Prostate gland (tissue), 2 donors: ENCODE data around the gene KRT77. TPM values are rescaled to one million over a fixed set of nuclear protein-coding genes. Genes with fewer than 3 reads are reported as not detected.

Experiments used
- DNase-seq: peaks from one replicate; pipeline ENCODE4 v3.0.0-alpha.2; 2019; ENCODE audit warnings: low spot score
- H3K27ac ChIP-seq, 2 donors: fragments of 200-600 bp; sonication (generic); 2 replicates each; pipeline ENCODE4 v1.5.1; 2017 to 2019
- H3K27me3 ChIP-seq: fragments of 200-600 bp; sonication (generic); replicated peaks from 2 replicates; pipeline ENCODE4 v1.5.1; 2019; ENCODE audit not compliant: insufficient read depth
- H3K36me3 ChIP-seq, 2 donors: fragments of 200-600 bp; sonication (generic); 1 replicate in 1 of 2; 2 replicates in 1 of 2; pipeline versions ENCODE4 v1.5.1 to v1.8.1; 2017 to 2019
- H3K4me1 ChIP-seq: fragments of 200-600 bp; sonication (generic); replicated peaks from 2 replicates; pipeline ENCODE4 v1.5.1; 2019
- H3K4me3 ChIP-seq, 2 donors: fragments of 200-600 bp; sonication (generic); 2 replicates each; pipeline ENCODE4 v1.5.1; 2017 to 2019
- H3K9me3 ChIP-seq: fragments of 200-600 bp; sonication (generic); 2 replicates; pipeline ENCODE4 v1.5.1; 2017
- POLR2A ChIP-seq: fragments of 450-650 bp; IDR thresholded peaks from one replicate; pipeline ENCODE4 v1.6.1; 2016; ENCODE audit warnings: antibody characterized with exemption, mild to moderate bottlenecking
- POLR2AphosphoS5 ChIP-seq: sonication (generic); formaldehyde crosslinking; IDR thresholded peaks from one replicate; pipeline ENCODE4 v1.6.1; 2017; ENCODE audit warnings: antibody characterized with exemption
- WGBS: methylation state at CpG from one replicate; pipeline ENCODE4 v1.1.5; 2018; 5-methylcytosine and 5-hydroxymethylcytosine counted together
- intact Hi-C: fragments of 100-400 bp; cut with DNase I; formaldehyde crosslinking; loops from one replicate; pipeline ENCODE4 v1.14.2; 2022
- total RNA-seq, 2 donors: library from RNA; depleted of rRNA; stranded (reverse); fragments of >200 nt; gene quantifications; one replicate each; pipeline ENCODE4 v1.1.0, GENCODE V29; 2016
- TF ChIP-seq, protein P1 (sequence below), 4 experiments: fragments of 200-600 bp in 2 of 4; fragments of 450-650 bp in 2 of 4; sonication (generic) in 2 of 4; IDR thresholded peaks; 1 replicate in 3 of 4; 2 replicates in 1 of 4; pipeline ENCODE4 v1.5.1; 2016 to 2019; ENCODE audit warnings: antibody characterized with exemption in 4 of 4, mild to moderate bottlenecking in 2 of 4, moderate library complexity in 2 of 4

The KRT77 gene
- total RNA-seq, 2 donors from 2014 or later = 0.09 to 0.57 TPM

DNA sequence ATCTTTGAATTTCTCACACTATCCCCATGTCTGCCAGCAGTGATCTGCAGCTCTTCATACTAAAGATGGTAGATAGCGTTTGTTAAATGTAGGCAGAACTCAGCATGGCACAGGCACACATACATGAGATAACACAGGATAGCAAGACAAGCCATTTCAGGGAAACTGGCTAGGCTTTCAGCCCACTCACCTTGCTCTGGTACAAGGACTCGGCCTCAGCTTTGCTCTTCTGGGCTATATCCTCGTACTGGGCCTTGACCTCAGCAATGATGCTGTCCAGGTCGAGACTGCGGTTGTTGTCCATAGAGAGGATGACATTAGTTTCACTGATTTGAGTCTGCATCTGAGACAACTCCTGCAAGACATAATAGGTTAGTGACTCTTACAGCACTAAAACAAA, 26.2 kb downstream of the KRT77 start:
- no peaks in the 10 kb centered on the region for H3K9me3 ChIP-seq
- no peak overlapping the region for H3K4me3 ChIP-seq
- WGBS = 96% methylated on average over 5 of the region's 5 CpGs
- TF ChIP-seq, protein P1, sequence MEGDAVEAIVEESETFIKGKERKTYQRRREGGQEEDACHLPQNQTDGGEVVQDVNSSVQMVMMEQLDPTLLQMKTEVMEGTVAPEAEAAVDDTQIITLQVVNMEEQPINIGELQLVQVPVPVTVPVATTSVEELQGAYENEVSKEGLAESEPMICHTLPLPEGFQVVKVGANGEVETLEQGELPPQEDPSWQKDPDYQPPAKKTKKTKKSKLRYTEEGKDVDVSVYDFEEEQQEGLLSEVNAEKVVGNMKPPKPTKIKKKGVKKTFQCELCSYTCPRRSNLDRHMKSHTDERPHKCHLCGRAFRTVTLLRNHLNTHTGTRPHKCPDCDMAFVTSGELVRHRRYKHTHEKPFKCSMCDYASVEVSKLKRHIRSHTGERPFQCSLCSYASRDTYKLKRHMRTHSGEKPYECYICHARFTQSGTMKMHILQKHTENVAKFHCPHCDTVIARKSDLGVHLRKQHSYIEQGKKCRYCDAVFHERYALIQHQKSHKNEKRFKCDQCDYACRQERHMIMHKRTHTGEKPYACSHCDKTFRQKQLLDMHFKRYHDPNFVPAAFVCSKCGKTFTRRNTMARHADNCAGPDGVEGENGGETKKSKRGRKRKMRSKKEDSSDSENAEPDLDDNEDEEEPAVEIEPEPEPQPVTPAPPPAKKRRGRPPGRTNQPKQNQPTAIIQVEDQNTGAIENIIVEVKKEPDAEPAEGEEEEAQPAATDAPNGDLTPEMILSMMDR (IDR thresholded peaks at IDR 0.05) = no peak
- TF ChIP-seq POLR2A (no peak), POLR2AphosphoS5 (no peak)
- no peak for DNase-seq
- intact Hi-C loops = no loop called here
- H3K36me3 ChIP-seq = no peaks in the 10 kb centered on the region
- no peaks in the 10 kb centered on the region for H3K4me1 ChIP-seq
- H3K27me3 ChIP-seq = no peaks in the 10 kb centered on the region
- H3K27ac ChIP-seq = no peak overlapping the region

DNA sequence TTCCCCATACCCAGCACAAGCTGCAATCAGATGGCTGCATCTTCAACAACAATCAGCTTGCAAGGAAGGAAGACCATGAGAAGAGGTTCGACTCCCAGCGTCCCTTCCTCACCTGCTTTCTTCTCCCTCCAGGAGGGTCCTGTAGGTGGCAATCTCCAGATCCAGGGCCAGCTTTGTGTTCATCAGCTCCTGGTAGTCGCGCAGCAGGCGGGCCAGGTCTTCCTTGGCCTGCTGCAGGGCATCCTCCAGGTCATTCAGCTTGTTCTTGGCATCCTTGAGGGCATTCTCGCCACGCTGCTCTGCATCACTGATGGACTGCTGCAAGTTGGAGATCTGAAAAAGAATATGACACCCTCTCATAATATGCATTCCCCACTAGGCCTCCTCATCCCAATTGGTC, 27.2 kb downstream of the KRT77 start:
- Histone ChIP-seq H3K27ac (no peak overlapping the region), H3K27me3 (no peaks in the 10 kb centered on the region), H3K36me3 (no peaks in the 10 kb centered on the region), H3K4me3 (no peak overlapping the region), H3K4me1 (no peaks in the 10 kb centered on the region), H3K9me3 (no peaks in the 10 kb centered on the region)
- WGBS = 93% methylated on average over 7 of the region's 7 CpGs
- no peak for TF ChIP-seq POLR2A
- TF ChIP-seq POLR2AphosphoS5 = no peak
- TF ChIP-seq, protein P1 (IDR thresholded peaks at IDR 0.05) = no peak
- no peak for DNase-seq
- intact Hi-C loops = no loop called here

DNA sequence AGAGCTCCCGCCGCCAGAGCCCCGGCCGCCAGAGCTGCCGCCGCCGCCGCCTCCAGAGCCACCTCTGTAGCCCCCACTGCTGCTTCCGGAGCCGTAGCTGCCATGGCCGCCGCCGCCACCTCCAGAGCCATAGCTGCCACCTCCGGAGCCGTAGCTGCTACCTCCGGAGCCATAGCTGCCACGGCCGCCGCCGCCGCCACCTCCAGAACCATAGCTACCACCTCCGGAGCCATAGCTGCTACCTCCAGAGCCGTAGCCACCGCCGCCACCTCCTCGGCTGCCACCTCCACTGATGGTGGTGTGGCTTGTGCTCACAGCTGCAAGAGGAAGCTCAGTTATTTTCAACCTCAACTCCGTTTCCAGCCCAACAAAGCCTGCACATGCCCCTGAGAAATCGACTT, 28.0 kb downstream of the KRT77 start:
- intact Hi-C loops = no loop called here
- Histone ChIP-seq H3K9me3 (no peaks in the 10 kb centered on the region), H3K4me3 (no peak overlapping the region), H3K27me3 (no peaks in the 10 kb centered on the region), H3K36me3 (no peaks in the 10 kb centered on the region), H3K27ac (no peak overlapping the region), H3K4me1 (no peaks in the 10 kb centered on the region)
- DNase-seq = no peak
- WGBS = 95% methylated on average over 28 of the region's 28 CpGs
- TF ChIP-seq POLR2A (no peak), POLR2AphosphoS5 (no peak)
- TF ChIP-seq, protein P1 (IDR thresholded peaks at IDR 0.05) = no peak

DNA sequence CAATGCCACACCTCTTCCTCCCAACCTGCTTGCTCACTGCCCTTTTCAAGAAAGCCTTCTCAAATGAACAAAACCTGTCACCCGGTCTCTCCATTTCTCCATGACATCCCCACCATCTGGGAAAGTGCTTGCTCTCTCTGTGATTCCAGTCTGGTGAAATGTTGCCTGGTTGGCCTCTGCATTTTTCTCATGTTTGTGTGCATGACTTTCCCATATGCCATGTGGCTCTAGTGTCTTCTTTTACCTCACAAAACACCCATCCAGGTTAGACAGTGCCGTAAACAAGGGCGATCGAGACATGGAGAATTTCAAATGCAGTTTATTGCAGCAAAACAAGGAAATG, 28.9 kb downstream of the KRT77 start:
- TF ChIP-seq, protein P1 (IDR thresholded peaks at IDR 0.05) = no peak
- TF ChIP-seq POLR2A (no peak), POLR2AphosphoS5 (no peak)
- H3K36me3 ChIP-seq = no peaks in the 10 kb centered on the region
- H3K27me3 ChIP-seq = no peaks in the 10 kb centered on the region
- H3K9me3 ChIP-seq = no peaks in the 10 kb centered on the region
- DNase-seq = no peak
- H3K4me3 ChIP-seq = no peak overlapping the region
- no peak overlapping the region for H3K27ac ChIP-seq
- no peaks in the 10 kb centered on the region for H3K4me1 ChIP-seq
- intact Hi-C loops = no loop called here
- 94% methylated on average over 4 of the region's 4 CpGs for WGBS

DNA sequence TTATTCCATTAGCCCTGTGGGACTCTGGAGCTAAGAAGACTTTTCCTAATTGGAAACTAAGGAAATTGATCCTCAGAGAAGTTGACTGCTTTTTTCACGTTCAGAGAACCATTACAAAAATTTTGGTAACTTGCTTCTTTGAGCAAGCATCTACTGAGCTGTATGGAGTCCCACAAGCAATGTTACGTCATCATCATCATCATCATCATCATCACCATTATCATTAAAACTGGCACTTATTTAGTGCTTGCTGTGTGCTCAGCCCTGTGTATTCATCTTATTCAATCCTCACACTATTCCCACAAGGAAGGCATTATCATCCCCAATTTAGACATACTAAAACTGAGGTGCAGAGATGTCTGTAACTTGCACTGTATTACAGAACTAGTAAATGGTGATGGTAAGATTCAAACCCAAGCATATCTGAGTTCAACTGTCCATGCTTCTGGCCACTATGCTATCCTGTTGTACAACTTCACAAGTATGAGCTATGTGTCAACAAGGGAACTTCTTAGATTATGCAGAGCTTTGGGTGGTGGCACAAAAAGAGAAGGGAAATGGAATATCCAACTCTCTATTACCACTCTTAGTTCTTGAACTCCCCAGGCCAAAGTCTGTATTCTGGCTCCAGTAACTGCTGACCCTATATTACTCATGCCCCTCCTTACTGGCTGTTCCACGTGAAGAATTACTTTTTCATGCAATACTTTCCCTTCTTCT, 29.5 kb downstream of the KRT77 start:
- H3K4me3 ChIP-seq = no peak overlapping the region
- H3K4me1 ChIP-seq = no peaks in the 10 kb centered on the region
- no peak overlapping the region for H3K27ac ChIP-seq
- WGBS = 75% methylated on average over 3 of the region's 3 CpGs
- no peaks in the 10 kb centered on the region for H3K27me3 ChIP-seq
- TF ChIP-seq POLR2A (no peak), POLR2AphosphoS5 (no peak)
- TF ChIP-seq, protein P1 (IDR thresholded peaks at IDR 0.05) = no peak
- no peak for DNase-seq
- no peaks in the 10 kb centered on the region for H3K9me3 ChIP-seq
- intact Hi-C loops = no loop called here
- H3K36me3 ChIP-seq = no peaks in the 10 kb centered on the region
